Mucosa of descending colon (tissue), 3 donors: ENCODE data around the gene PIK3CA. TPM values are rescaled to one million over a fixed set of nuclear protein-coding genes. Genes with fewer than 3 reads are reported as not detected.

Source experiments
- ATAC-seq: fragments of 200-7000 bp; cut with Tn5 transposase; one replicate; pipeline ENCODE4 v1.9.1; 2020; ENCODE audit warnings: mild to moderate bottlenecking, moderate library complexity
- DNase-seq, 3 donors: peaks; one replicate each; pipeline ENCODE4 v3.0.0-alpha.2; 2020
- H3K36me3 ChIP-seq: fragments of 200-600 bp; one replicate; pipeline ENCODE4 v1.8.0; 2021; ENCODE audit warnings: low read depth, mild to moderate bottlenecking
- H3K4me1 ChIP-seq: fragments of 200-600 bp; one replicate; pipeline ENCODE4 v1.8.0; 2021; ENCODE audit warnings: low read depth, mild to moderate bottlenecking
- H3K4me3 ChIP-seq: fragments of 200-600 bp; one replicate; pipeline ENCODE4 v1.8.0; 2021; ENCODE audit warnings: mild to moderate bottlenecking
- H3K9me3 ChIP-seq: fragments of 200-600 bp; one replicate; pipeline ENCODE4 v1.8.0; 2021; ENCODE audit warnings: mild to moderate bottlenecking
- intact Hi-C, 2 donors: fragments of 100-400 bp; cut with DNase I in 1 of 2; cut with micrococcal nuclease in 1 of 2; formaldehyde crosslinking; loops; one replicate each; pipeline versions ENCODE4 v1.11.0 to v1.11.1; 2022; cut with DNase I, micrococcal nuclease
- total RNA-seq, 3 donors: library from RNA; stranded (reverse); fragmentation: NEBNext Ultra II Directional in 2 of 3; extraction: Animal tissue kit (Norgen Biotek cat#: 25700) in 2 of 3; gene quantifications; one replicate each; pipeline versions ENCODE4 v1.2.1 to v1.2.4, GENCODE V29; 2021 to 2023
- TF ChIP-seq, protein P1 (sequence below): fragments of 200-600 bp; IDR thresholded peaks from one replicate; pipeline ENCODE4 v1.8.0; 2022; ENCODE audit warnings: antibody characterized with exemption, mild to moderate bottlenecking
- donor health status: DM: no; HTN: no; CAD: no; lungs with moderate emphysema.
- donor health status: DM: no; HTN: no; CAD: no.
- donor health status: DM: no; HTN: yes; CAD: no.

Gene PIK3CA
- total RNA-seq, 3 donors from 2014 or later, result 16.5 to 30.6 (median 19.5) TPM

GRCh38 chr3:179172546-179172945 lies 24.4 kb downstream of the PIK3CA start:
- no peaks in the 10 kb centered on the region for H3K36me3 ChIP-seq
- TF ChIP-seq, protein P1, sequence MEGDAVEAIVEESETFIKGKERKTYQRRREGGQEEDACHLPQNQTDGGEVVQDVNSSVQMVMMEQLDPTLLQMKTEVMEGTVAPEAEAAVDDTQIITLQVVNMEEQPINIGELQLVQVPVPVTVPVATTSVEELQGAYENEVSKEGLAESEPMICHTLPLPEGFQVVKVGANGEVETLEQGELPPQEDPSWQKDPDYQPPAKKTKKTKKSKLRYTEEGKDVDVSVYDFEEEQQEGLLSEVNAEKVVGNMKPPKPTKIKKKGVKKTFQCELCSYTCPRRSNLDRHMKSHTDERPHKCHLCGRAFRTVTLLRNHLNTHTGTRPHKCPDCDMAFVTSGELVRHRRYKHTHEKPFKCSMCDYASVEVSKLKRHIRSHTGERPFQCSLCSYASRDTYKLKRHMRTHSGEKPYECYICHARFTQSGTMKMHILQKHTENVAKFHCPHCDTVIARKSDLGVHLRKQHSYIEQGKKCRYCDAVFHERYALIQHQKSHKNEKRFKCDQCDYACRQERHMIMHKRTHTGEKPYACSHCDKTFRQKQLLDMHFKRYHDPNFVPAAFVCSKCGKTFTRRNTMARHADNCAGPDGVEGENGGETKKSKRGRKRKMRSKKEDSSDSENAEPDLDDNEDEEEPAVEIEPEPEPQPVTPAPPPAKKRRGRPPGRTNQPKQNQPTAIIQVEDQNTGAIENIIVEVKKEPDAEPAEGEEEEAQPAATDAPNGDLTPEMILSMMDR, result no peak
- peaks cover 4% of the 10 kb centered on the region for H3K9me3 ChIP-seq
- no peak overlapping the region for H3K4me3 ChIP-seq
- no peak for DNase-seq
- intact Hi-C loops, result no loop called here
- ATAC-seq, result no peak
- no peaks in the 10 kb centered on the region for H3K4me1 ChIP-seq

DNA sequence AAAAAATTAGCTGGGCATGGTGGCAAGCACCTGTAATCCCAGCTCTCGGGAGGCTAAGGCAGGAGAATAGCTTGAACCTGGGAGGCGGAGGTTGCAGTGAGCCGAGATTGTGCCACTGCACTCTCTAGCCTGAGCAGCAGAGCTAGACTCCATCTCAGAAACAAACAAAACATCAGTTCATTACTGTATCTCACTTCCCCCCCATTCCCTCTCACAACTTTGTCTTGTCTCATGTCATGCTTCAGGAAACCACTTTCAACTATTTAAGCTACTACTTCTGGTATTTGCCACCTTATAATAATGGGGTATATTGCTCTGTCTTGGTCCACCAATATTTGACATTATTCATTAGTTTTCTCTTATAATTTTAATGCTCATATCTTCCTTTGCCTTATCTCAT lies 26.2 kb downstream of the PIK3CA start:
- DNase-seq, result no peak
- no peaks in the 10 kb centered on the region for H3K36me3 ChIP-seq
- H3K9me3 ChIP-seq, result peaks cover 4% of the 10 kb centered on the region
- ATAC-seq, result no peak
- TF ChIP-seq, protein P1, result no peak
- H3K4me1 ChIP-seq, result no peaks in the 10 kb centered on the region
- intact Hi-C loops, result no loop called here
- no peak overlapping the region for H3K4me3 ChIP-seq

DNA sequence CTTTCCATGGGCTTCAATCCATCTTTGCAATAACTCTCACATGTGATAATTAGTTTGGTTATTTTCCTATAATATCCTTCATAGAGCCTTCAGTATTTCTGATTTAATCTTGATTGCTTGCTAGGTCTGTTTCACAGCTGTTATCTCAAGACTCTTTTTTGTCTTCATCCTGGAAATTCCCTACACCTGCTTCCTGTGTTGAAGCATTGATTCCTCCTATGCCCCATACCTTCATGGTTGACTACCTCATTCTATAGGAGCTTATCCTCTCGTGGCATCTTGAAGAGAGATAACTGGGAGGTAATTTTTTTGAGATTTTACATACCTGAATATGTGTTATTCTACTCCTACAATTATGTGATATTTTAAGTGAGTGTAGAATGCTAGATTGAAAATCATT lies 26.7 kb downstream of the PIK3CA start:
- ATAC-seq (no peak), DNase-seq (no peak)
- H3K9me3 ChIP-seq, result peaks cover 4% of the 10 kb centered on the region
- intact Hi-C loops, result no loop called here
- H3K4me3 ChIP-seq, result no peak overlapping the region
- TF ChIP-seq, protein P1, result no peak
- no peaks in the 10 kb centered on the region for H3K4me1 ChIP-seq
- no peaks in the 10 kb centered on the region for H3K36me3 ChIP-seq

DNA sequence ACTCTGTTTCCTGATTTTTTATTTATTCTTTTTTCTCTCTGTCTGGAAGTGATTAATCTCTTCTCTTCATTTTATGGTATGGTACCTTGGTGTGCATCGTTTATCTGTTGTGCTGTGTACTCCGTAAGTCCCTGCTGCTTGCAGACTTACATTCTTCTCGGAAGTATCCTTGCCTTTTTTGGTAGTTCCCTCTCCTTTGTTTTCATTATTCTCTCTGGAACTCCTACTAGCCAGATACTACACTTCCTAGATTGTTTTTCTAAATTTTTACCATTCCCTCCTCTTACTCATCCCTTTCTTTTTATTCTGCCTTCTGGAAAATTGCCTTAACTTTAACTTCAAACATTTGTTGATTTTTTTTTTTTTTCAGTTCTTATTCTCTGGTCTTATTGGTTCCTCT lies 27.2 kb downstream of the PIK3CA start:
- ATAC-seq, result no peak
- no peaks in the 10 kb centered on the region for H3K36me3 ChIP-seq
- intact Hi-C loops, result no loop called here
- no peaks in the 10 kb centered on the region for H3K4me1 ChIP-seq
- DNase-seq, result no peak
- no peak overlapping the region for H3K4me3 ChIP-seq
- H3K9me3 ChIP-seq, result peaks cover 4% of the 10 kb centered on the region
- TF ChIP-seq, protein P1, result no peak

DNA sequence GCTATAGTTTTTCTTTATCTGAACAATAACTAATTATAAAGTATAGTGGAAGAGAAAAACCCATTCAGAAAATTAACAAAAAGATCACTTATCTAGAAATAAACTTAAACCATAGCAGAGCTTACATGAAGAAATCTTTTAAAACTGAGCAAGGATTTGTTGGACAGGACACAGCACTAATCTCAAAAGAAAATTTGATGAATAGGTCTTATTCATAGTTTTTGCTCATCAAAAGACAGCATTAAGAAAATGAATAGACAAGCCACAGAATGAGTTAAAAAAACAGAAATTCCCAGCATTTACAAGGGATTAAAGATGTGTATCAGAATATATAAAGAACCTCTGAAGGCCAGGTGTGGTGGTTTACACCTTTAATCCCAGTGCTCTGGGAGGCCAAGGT lies 29.5 kb downstream of the PIK3CA start:
- Histone ChIP-seq H3K36me3 (no peaks in the 10 kb centered on the region), H3K9me3 (no peaks in the 10 kb centered on the region), H3K4me3 (no peak overlapping the region), H3K4me1 (peaks cover 3% of the 10 kb centered on the region)
- intact Hi-C loops, result no loop called here
- no peak for DNase-seq
- TF ChIP-seq, protein P1, result no peak
- no peak for ATAC-seq

DNA sequence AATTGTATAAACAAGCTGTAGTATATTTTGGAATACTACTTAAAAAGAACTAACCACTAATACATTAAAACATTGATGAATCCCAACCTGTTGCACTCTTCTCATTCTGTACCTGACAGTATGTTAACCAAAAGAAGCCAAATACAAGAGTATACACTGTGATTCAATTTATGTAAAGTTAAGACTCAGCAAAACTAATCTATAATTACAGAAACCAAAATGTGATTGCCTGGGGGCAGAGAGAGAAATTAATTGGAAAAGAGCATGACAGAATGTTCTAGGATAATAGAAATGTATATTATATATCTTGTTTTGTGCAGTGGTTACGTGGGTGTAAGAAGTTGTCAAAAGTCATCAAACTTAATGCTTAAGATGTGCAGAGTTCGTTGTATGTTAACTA lies 31.1 kb downstream of the PIK3CA start:
- ATAC-seq, result no peak
- TF ChIP-seq, protein P1, result no peak
- Histone ChIP-seq H3K4me1 (peaks cover 3% of the 10 kb centered on the region), H3K36me3 (no peaks in the 10 kb centered on the region), H3K4me3 (no peak overlapping the region), H3K9me3 (no peaks in the 10 kb centered on the region)
- intact Hi-C loops, result no loop called here
- no peak for DNase-seq
